ENCODE results near the gene SGMS2. TPM values are rescaled to one million over a fixed set of nuclear protein-coding genes. Genes with fewer than 3 reads are reported as not detected.
"Not testable (repeated sequence)": the region's sequence is repeated elsewhere in the genome, so short reads cannot be mapped to it uniquely, and the experiment has no call there.

SGMS2 gene
- total RNA-seq, 1 donor from 2014 or later, result 7.5 TPM

DNA sequence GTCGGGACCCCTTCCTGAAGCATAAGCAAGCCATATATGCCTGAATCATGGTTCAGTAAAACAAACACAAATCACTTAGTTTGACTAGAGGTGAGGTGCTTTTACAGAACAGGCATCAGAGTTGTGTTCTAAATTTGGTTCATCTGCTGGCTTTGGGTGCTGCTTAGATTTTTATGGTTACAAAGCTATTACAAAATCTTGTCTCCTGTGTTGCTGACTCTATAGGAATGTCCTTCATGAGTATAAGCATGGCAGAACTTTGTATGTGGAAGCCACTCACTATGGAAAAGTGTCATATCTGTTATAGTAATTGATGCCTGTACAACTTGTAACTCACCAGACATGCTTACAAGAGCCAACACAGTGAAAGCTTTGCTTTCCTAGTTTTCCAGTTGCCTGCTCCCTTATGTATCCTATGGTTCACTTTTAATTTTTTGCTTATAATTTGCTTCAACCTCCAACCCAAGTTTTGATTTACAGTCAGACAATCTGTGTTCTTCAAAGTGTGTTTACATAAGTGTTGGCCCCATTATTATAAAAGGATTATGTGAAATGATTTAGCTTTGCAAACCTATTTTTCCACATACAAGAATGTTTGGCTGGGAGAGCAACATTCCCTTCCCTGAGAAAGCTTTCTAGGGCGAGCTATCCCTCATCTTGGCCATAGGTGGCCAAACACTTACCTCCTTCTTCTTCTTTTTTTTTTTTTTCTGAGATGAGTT lies 76.6 kb downstream of the SGMS2 start:
- Mint-ChIP-seq H3K9me3 (no peaks in the 10 kb centered on the region), H3K4me3 (no peak overlapping the region), H3K27ac (peak overlapping the region; percentile 14), H3K4me1 (peaks cover 46% of the 10 kb centered on the region), H3K27me3 (ENCODE audit: low read depth) (no peaks in the 10 kb centered on the region), H3K36me3 (peaks cover 9% of the 10 kb centered on the region)
- TF ChIP-seq, protein P1, sequence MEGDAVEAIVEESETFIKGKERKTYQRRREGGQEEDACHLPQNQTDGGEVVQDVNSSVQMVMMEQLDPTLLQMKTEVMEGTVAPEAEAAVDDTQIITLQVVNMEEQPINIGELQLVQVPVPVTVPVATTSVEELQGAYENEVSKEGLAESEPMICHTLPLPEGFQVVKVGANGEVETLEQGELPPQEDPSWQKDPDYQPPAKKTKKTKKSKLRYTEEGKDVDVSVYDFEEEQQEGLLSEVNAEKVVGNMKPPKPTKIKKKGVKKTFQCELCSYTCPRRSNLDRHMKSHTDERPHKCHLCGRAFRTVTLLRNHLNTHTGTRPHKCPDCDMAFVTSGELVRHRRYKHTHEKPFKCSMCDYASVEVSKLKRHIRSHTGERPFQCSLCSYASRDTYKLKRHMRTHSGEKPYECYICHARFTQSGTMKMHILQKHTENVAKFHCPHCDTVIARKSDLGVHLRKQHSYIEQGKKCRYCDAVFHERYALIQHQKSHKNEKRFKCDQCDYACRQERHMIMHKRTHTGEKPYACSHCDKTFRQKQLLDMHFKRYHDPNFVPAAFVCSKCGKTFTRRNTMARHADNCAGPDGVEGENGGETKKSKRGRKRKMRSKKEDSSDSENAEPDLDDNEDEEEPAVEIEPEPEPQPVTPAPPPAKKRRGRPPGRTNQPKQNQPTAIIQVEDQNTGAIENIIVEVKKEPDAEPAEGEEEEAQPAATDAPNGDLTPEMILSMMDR (IDR thresholded peaks at IDR 0.05; ENCODE audit: unreplicated experiment), result no peak
- no peak for DNase-seq (ENCODE audit: low spot score in 2 of 2, unreplicated experiment in 2 of 2)

DNA sequence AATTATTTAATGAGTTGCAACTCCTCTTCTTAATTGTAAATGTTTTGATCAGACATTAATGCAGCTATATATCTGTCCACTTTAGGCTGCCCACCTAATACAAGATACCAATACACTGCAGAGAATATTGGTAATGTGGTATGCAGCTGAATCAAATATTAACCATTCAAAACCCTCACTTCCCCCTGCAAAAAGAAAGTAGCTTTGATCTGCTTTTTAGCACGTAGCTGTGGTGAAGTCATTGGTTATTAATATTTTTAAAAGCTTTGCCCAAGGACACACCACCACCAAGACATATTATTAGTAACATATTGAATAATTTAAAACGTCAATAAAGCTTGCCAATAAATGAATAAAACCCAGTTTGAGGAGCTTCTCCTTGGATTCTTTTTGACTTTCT lies 78.0 kb downstream of the SGMS2 start:
- DNase-seq (ENCODE audit: low spot score in 2 of 2, unreplicated experiment in 2 of 2), result no peak
- no peak overlapping the region for H3K27ac Mint-ChIP-seq
- H3K4me3 Mint-ChIP-seq, result no peak overlapping the region
- TF ChIP-seq, protein P1 (IDR thresholded peaks at IDR 0.05; ENCODE audit: unreplicated experiment), result no peak
- H3K27me3 Mint-ChIP-seq (ENCODE audit: low read depth), result no peaks in the 10 kb centered on the region
- peaks cover 33% of the 10 kb centered on the region for H3K4me1 Mint-ChIP-seq
- peaks cover 9% of the 10 kb centered on the region for H3K36me3 Mint-ChIP-seq
- no peaks in the 10 kb centered on the region for H3K9me3 Mint-ChIP-seq

DNA sequence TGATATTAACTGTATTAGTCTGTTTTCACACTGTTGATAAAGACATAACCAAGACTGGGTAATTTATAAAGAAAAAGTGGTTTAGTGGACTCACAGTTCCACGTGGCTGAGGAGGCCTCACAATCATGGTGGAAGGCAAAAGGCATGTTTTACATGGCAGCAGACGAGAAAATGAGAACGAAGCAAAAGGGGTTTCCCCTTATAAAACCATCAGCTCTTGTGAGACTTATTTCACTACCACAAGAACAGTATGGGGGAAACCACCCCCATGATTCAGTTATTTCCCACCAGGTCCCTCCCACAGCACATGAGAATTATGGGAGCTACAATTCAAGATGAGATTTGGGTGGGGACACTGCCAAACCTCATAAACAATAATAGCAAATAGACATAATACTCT lies 80.3 kb downstream of the SGMS2 start:
- not testable (repeated sequence) for H3K27me3 Mint-ChIP-seq (ENCODE audit: low read depth); H3K4me3 Mint-ChIP-seq
- peaks cover 21% of the 10 kb centered on the region for H3K4me1 Mint-ChIP-seq

DNA sequence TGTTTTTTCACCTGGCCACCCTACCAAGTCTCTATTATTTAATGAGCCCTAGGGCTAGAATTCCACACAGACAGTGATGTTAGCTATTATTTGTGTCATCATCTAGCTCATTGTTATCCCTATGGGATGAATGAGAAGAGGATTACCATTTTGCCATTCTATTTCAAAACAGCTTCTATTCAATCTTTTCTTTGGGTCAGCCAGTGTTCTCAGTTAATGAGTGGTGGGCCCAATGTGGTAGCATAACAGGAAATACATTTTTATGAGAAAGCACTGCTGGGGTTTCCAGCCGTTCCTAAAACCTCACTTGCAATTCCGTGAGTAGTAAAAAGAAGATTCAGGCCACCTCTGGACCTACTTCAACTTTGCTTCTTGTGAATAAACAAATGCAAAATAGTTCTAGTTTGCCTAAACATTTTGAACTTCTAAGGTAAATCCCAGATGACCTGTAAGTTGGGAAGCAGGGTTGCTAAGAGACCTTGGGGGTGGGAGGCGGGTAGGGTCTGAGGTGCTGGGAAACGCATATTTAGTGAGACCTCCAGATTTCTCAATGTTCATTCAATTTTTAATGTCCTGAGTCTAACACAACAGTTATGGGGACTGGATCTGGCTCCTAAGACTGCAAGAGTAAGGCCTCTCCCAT lies 81.8 kb downstream of the SGMS2 start:
- peaks cover 6% of the 10 kb centered on the region for H3K4me1 Mint-ChIP-seq
- H3K27ac Mint-ChIP-seq, result no peak overlapping the region
- no peak for DNase-seq (ENCODE audit: low spot score in 2 of 2, unreplicated experiment in 2 of 2)
- no peak overlapping the region for H3K4me3 Mint-ChIP-seq
- TF ChIP-seq, protein P1 (IDR thresholded peaks at IDR 0.05; ENCODE audit: unreplicated experiment), result no peak
- H3K9me3 Mint-ChIP-seq, result no peaks in the 10 kb centered on the region
- peaks cover 12% of the 10 kb centered on the region for H3K36me3 Mint-ChIP-seq
- H3K27me3 Mint-ChIP-seq (ENCODE audit: low read depth), result no peaks in the 10 kb centered on the region

More for the DNA sequence above, 80.3 kb downstream of the SGMS2 start:
- not testable (repeated sequence) for H3K27ac Mint-ChIP-seq; DNase-seq (ENCODE audit: low spot score in 2 of 2, unreplicated experiment in 2 of 2); H3K9me3 Mint-ChIP-seq
- H3K36me3 Mint-ChIP-seq, result peaks cover 12% of the 10 kb centered on the region

DNA sequence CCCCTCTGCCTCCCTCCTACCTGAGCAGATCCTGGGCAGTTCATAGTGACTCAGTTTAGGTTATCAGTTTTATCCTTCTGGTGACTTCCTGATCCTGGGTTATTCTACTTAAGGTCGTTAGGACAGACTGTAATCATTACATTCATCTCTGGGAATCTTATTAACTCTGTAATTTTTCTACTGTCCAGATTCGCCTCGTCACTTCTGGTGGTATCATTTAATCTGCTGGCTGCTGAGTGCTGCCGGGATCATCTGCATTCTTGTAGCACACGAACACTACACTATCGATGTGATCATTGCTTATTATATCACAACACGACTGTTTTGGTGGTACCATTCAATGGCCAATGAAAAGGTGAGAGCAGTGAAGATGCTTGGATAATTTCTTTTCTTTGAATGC lies 83.6 kb downstream of the SGMS2 start:
- Mint-ChIP-seq H3K4me3 (no peak overlapping the region), H3K27me3 (ENCODE audit: low read depth) (no peaks in the 10 kb centered on the region), H3K9me3 (no peaks in the 10 kb centered on the region), H3K27ac (no peak overlapping the region), H3K36me3 (peaks cover 12% of the 10 kb centered on the region), H3K4me1 (peaks cover 5% of the 10 kb centered on the region)
- TF ChIP-seq, protein P1 (IDR thresholded peaks at IDR 0.05; ENCODE audit: unreplicated experiment), result no peak
- DNase-seq (ENCODE audit: low spot score in 2 of 2, unreplicated experiment in 2 of 2), result no peak

DNA sequence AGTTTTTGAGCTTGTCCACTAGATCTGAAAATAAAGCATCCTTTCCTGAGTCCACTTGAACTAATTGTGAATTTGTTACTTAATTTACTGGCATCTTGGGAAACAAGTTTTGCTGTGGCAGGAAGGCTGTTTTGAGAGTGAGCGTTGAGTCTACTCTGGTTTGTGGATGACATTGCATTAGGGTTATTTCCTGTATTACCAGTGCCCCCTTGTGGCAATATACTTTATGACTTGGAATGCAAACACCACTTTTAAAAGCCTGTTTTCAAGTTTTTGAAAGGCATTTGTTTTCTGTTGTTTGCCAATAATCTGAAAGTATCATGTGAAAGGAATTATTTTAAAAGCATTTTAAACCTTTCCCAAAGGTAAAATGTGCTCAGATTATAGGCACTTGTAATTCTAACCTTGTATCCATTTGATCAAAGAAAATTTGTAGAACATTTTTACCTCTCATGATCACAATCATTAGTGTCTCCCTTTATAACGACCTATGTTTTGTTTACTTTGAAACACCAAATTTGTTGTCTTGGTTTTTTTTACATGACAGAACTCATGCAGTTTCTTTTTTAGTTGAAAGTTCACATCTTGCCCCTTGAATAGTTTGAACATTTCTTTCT lies 88.7 kb downstream of the SGMS2 start:
- H3K36me3 Mint-ChIP-seq, result peaks cover 3% of the 10 kb centered on the region
- no peaks in the 10 kb centered on the region for H3K27me3 Mint-ChIP-seq (ENCODE audit: low read depth)
- TF ChIP-seq, protein P1 (IDR thresholded peaks at IDR 0.05; ENCODE audit: unreplicated experiment), result peak; percentile 96

More for the DNA sequence above, 88.7 kb downstream of the SGMS2 start:
- Mint-ChIP-seq H3K9me3 (no peaks in the 10 kb centered on the region), H3K4me1 (peaks cover 4% of the 10 kb centered on the region), H3K4me3 (no peak overlapping the region), H3K27ac (no peak overlapping the region)
- no peak for DNase-seq (ENCODE audit: low spot score in 2 of 2, unreplicated experiment in 2 of 2)
